GM23338 (cell line): ENCODE data around the gene SYT17.

Experiments used
- CREB1 ChIP-seq: fragments of 250-450 bp; sonication (Bioruptor Pico); IDR thresholded peaks from 2 replicates; pipeline ENCODE4 v1.5.0; 2020; ENCODE audit warnings: low read depth, mild to moderate bottlenecking, moderate library complexity
- EZH2 ChIP-seq: fragments of 200-600 bp; sonication (generic); IDR thresholded peaks from one replicate; pipeline ENCODE4 v1.8.0; 2017; ENCODE audit warnings: antibody characterized with exemption, mild to moderate bottlenecking, low read depth; ENCODE audit not compliant: unreplicated experiment
- EZH2phosphoT487 ChIP-seq: fragments of 200-600 bp; sonication (generic); IDR thresholded peaks from one replicate; pipeline ENCODE4 v1.8.1; 2018; ENCODE audit warnings: antibody characterized with exemption; ENCODE audit not compliant: unreplicated experiment
- POLR2AphosphoS5 ChIP-seq: IDR thresholded peaks from 2 replicates; pipeline ENCODE4 v1.6.1; 2016; ENCODE audit warnings: antibody characterized with exemption, low read depth
- STAT1 ChIP-seq: IDR thresholded peaks from one replicate; pipeline ENCODE4 v1.6.1; 2016; ENCODE audit warnings: antibody characterized with exemption; ENCODE audit not compliant: unreplicated experiment
- ZNF114 ChIP-seq: fragments of 250-450 bp; sonication (Bioruptor Pico); IDR thresholded peaks from 2 replicates; pipeline ENCODE4 v1.5.0; 2020; ENCODE audit warnings: mild to moderate bottlenecking, moderate library complexity
- ZNF331 ChIP-seq: fragments of 250-450 bp; sonication (Bioruptor Pico); IDR thresholded peaks from 2 replicates; pipeline ENCODE4 v1.5.0; 2020; ENCODE audit warnings: low read depth, mild to moderate bottlenecking, moderate library complexity
- TF ChIP-seq, protein P1 (sequence below), 2 experiments: fragments of 200-600 bp in 1 of 2; sonication (generic) in 1 of 2; conservative IDR thresholded peaks; 2 replicates each; pipeline versions ENCODE4 v1.5.1 to v1.6.1; 2016 to 2017; ENCODE audit warnings: antibody characterized with exemption in 2 of 2, low read depth in 2 of 2, mild to moderate bottlenecking in 2 of 2, moderate library complexity in 1 of 2
- TF ChIP-seq, protein P2 (sequence below): IDR thresholded peaks from one replicate; pipeline ENCODE4 v1.6.1; 2018; ENCODE audit warnings: antibody characterized with exemption; ENCODE audit not compliant: unreplicated experiment
- TF ChIP-seq, protein P3 (sequence below): IDR thresholded peaks from 2 replicates; pipeline ENCODE4 v1.6.1; 2016; ENCODE audit warnings: antibody characterized with exemption

DNA sequence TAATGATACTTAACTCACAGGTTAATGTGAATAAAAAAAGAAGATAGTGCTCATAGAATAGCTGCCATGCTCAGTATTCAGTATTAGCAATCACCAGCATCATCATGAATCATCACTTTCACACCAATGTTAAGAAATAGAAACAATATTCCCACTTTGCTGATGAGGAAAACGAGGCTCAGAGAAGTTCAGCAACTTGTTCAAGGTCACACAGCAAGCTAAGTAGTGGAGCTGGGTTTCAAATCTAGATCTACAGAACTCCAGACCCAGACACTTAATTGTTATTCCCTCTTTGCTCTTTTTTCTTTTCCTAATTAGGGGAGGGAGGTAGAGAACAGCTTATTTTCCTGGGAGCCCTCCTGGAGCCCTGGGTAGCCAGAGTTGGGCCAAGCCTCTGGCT, 140.4 kb downstream of the SYT17 start:
- TF ChIP-seq, protein P1, sequence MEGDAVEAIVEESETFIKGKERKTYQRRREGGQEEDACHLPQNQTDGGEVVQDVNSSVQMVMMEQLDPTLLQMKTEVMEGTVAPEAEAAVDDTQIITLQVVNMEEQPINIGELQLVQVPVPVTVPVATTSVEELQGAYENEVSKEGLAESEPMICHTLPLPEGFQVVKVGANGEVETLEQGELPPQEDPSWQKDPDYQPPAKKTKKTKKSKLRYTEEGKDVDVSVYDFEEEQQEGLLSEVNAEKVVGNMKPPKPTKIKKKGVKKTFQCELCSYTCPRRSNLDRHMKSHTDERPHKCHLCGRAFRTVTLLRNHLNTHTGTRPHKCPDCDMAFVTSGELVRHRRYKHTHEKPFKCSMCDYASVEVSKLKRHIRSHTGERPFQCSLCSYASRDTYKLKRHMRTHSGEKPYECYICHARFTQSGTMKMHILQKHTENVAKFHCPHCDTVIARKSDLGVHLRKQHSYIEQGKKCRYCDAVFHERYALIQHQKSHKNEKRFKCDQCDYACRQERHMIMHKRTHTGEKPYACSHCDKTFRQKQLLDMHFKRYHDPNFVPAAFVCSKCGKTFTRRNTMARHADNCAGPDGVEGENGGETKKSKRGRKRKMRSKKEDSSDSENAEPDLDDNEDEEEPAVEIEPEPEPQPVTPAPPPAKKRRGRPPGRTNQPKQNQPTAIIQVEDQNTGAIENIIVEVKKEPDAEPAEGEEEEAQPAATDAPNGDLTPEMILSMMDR (conservative IDR thresholded peaks at IDR 0.05; ENCODE audit: low read depth in 2 of 2), result no peak
- TF ChIP-seq EZH2phosphoT487 (no peak), CREB1 (no peak), POLR2AphosphoS5 (no peak), EZH2 (no peak), ZNF331 (CRISPR knock-in tag) (no peak), ZNF114 (CRISPR knock-in tag) (no peak), STAT1 (no peak)
- TF ChIP-seq, protein P2, sequence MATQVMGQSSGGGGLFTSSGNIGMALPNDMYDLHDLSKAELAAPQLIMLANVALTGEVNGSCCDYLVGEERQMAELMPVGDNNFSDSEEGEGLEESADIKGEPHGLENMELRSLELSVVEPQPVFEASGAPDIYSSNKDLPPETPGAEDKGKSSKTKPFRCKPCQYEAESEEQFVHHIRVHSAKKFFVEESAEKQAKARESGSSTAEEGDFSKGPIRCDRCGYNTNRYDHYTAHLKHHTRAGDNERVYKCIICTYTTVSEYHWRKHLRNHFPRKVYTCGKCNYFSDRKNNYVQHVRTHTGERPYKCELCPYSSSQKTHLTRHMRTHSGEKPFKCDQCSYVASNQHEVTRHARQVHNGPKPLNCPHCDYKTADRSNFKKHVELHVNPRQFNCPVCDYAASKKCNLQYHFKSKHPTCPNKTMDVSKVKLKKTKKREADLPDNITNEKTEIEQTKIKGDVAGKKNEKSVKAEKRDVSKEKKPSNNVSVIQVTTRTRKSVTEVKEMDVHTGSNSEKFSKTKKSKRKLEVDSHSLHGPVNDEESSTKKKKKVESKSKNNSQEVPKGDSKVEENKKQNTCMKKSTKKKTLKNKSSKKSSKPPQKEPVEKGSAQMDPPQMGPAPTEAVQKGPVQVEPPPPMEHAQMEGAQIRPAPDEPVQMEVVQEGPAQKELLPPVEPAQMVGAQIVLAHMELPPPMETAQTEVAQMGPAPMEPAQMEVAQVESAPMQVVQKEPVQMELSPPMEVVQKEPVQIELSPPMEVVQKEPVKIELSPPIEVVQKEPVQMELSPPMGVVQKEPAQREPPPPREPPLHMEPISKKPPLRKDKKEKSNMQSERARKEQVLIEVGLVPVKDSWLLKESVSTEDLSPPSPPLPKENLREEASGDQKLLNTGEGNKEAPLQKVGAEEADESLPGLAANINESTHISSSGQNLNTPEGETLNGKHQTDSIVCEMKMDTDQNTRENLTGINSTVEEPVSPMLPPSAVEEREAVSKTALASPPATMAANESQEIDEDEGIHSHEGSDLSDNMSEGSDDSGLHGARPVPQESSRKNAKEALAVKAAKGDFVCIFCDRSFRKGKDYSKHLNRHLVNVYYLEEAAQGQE, result no peak
- TF ChIP-seq, protein P3, sequence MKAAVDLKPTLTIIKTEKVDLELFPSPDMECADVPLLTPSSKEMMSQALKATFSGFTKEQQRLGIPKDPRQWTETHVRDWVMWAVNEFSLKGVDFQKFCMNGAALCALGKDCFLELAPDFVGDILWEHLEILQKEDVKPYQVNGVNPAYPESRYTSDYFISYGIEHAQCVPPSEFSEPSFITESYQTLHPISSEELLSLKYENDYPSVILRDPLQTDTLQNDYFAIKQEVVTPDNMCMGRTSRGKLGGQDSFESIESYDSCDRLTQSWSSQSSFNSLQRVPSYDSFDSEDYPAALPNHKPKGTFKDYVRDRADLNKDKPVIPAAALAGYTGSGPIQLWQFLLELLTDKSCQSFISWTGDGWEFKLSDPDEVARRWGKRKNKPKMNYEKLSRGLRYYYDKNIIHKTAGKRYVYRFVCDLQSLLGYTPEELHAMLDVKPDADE, result no peak
